KOPT-K1 (cell line): ENCODE data around the gene UNKL.

ENCODE experiments used
- H3K27ac ChIP-seq: fragments of 200-600 bp; sonication (generic); 2 replicates; pipeline ENCODE4 v1.5.1; 2016; ENCODE audit warnings: antibody characterized with exemption, mild to moderate bottlenecking, low read depth, low read length; ENCODE audit not compliant: poor library complexity, severe bottlenecking
- H3K36me3 ChIP-seq: fragments of 200-600 bp; sonication (generic); 2 replicates; pipeline ENCODE4 v1.5.1; 2017; ENCODE audit warnings: antibody characterized with exemption, mild to moderate bottlenecking, low read length, moderate library complexity; ENCODE audit not compliant: insufficient read depth
- H3K9me3 ChIP-seq: fragments of 200-600 bp; sonication (generic); 2 replicates; pipeline ENCODE4 v1.5.1; 2017; ENCODE audit warnings: antibody characterized with exemption, low read length, mild to moderate bottlenecking; ENCODE audit not compliant: insufficient read depth, poor library complexity, severe bottlenecking

UNKL gene

DNA sequence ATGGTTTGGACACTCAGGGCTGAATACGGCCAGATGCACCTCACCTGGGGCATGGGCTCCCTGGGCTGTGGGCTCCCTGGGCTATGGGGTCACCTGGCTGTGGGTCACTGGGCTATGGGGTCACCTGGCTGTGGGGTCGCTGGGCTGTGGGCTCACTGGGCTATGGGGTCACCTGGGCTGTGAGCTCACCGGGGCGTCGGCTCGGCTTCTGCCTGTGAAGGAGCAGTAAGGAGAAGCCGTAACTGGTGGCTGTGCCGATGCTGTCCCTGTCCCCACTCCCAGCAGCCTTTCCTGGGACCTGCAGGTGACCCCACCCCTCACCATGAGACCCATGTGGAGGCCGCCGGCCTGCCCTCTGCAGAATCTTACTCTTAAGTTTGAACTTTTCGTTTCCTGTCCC, 14.5 kb upstream of the UNKL start:
- Histone ChIP-seq H3K36me3 (no peaks in the 10 kb centered on the region), H3K9me3 (no peaks in the 10 kb centered on the region), H3K27ac (no peak overlapping the region)

DNA sequence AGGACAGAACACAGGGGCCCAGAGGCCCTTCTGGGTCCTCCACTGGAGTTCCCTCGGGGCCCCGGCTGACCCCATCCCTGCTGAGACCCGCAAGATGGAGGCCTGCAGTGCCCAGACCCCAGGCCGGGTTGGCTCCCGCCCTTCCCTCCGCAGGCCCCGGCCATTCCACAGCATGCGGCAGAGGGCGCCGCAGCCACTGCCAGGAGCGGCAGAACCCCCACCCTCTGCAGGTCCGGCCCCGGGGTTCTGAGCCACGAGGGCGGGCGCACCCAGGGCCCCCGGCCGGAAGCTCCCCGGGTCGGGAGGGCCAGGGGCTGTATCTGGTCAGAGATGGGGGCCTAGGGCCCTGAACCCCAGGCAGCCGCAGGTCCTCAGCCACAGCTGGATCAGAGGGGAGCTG, 14.0 kb upstream of the UNKL start:
- no peak overlapping the region for H3K27ac ChIP-seq
- no peaks in the 10 kb centered on the region for H3K36me3 ChIP-seq
- H3K9me3 ChIP-seq: no peaks in the 10 kb centered on the region

DNA sequence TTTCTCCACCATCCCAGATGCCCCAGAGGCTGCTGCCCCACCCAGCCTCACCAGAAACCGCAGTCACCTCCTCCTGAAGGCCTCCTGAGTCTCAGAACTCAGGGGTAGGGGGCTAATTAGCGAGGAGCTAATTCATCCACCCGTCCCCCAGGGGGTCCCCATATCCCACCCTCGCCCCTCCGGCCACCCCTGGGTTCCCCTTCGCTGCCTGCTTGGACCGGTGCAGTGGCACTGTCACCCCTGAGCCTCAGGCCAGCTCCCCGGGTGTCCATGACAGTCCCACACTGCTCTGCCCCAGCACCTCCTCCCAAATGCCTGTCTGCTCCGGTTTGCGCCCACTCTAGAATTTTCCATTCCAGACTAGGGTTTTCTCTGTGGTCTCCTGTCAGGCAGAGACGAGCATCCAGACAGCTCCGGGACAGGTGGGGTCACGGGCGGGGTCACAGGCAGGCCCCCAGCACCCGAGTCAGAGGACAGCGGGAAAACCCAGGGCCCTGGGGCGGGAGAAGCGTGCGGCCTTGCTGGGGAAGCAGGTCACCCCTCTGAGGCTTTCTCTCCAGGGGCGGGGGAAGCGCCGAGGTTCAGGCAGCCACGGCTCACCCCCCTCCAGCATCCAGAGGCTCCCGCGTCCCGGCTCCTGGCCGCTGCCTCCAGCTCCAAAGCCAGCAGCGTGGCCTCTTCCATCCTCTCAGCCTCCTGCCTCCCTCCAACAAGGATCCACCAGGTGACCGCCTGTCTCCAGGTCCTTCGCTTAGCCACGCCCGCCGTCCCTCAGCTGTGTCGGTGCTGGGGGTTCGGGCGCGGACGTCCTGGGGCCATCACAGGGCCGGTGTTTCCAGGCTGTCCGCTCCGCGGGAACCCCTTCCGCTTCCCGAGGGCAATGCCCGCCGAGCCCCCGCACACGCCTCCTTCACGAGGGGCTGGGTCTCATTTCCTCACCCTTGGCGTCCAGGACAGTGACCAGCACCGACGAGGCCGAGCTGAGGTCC, 13.3 kb upstream of the UNKL start:
- Histone ChIP-seq H3K27ac (no peak overlapping the region), H3K36me3 (no peaks in the 10 kb centered on the region), H3K9me3 (no peaks in the 10 kb centered on the region)

DNA sequence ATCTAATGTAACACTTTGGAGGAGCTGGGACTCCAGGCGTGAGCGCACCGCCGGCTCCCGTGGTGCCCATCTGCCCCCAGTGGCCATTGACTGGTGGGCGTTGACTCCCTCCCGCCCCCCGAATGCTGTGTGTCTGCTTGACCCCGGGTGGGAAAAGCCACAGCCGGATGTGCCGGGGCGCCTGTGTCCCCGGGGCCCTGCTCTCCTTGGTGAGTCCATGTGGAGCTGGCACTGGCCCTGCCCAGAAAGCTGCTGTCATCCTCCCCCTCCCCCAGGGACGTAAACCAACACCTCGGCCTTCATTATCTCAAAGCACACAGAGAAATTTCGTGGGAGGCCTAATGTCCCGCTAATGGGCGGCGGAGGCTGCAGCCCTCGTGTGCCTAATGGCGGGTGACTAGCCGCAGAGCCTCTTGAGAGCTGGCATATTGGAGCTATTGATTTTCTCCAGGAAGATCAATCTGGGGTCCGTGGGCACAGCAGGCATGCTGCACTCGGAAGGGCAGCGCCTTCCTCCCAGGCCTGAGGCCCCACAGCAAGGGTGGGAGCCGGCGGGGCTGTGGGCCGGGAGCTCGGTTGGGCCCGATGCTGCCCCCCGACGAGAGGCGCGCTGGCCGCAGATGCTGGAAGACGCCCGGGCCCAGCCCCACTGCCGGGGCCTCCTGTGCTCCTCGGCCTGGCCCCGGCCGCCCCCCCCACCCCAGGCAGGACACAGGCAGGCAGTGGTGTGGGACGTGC, 12.4 kb upstream of the UNKL start:
- Histone ChIP-seq H3K27ac (no peak overlapping the region), H3K9me3 (peaks cover 5% of the 10 kb centered on the region), H3K36me3 (no peaks in the 10 kb centered on the region)

DNA sequence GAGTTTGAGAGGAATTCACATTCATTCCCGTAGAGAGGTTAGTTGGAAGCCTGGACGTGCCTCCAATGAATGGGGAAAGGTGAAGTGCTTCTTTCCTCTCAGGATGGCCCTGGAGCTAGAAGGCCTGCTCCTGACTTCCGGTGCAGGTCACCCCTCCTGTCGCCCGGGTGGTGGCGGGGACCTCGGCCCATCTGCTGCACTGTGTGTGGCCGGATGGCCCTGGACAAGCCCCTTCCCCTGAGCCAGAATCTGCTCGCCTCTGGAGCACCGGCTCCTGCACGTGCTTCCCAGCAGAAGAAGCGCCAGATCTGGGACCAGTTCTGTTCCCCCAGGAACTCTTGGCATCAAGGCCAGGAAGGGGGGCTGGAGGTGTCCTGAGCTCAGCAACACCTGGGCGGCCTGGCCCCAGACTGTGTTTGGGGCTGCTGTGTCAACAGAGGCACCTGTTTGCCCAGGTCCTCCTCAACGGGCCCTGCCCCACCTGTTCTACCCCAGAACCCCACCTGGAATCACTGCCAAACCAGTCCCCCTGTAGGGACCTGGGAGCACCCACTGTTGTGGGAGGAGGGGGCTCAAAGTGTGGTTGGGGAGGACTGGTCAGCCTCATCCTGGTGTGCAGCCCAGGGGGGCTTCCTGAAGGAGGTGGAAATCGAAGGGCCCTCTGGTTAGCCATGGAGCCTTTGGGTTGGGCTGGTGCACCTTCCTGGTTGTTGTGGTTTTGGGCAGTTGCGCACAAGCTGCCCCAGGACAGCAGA, 11.3 kb upstream of the UNKL start:
- H3K27ac ChIP-seq: no peak overlapping the region
- H3K36me3 ChIP-seq: no peaks in the 10 kb centered on the region
- peaks cover 5% of the 10 kb centered on the region for H3K9me3 ChIP-seq

DNA sequence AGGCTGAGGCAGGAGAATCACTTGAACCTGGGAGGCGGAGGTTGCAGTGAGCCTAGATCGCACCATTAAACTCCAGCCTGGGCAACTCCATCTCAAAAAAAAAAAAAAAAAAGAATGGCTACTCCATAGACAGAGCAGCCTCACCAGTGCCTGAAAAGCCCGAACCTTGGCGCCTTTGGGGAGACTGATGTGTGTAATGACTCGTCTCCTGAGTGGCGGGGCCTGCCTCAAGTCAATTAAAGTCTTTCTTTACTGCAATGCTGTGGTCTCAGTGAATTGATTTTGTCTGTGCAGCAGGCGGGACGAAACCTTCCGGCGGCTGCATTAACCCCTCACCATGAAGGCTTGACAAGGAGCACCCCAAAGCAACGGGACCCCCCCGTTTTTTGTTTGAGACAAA, 9.5 kb upstream of the UNKL start:
- H3K9me3 ChIP-seq: peaks cover 5% of the 10 kb centered on the region
- H3K36me3 ChIP-seq: no peaks in the 10 kb centered on the region
- H3K27ac ChIP-seq: no peak overlapping the region

DNA sequence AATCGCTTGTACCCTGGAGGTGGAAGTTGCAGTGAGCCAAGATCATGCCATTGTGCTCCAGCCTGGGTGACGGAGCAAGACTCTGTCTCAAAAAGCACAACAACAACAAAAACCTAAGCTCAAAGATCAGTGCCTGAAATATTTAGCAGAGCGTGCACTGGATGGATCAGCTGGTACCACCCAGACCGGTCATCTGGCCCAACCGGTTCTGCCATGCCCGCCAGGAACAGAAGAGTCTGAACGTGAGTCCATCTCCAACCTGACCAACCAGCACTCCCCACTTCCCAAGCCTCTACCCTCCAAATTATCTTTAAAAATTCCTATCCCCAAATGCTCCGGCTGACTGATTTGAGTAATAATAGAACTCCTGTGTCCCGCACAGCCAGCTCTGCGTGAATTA, 7.6 kb upstream of the UNKL start:
- H3K27ac ChIP-seq: peak overlapping the region; percentile 75
- peaks cover 5% of the 10 kb centered on the region for H3K9me3 ChIP-seq
- H3K36me3 ChIP-seq: peaks cover 14% of the 10 kb centered on the region; the same call in 1 of the 2 replicates

DNA sequence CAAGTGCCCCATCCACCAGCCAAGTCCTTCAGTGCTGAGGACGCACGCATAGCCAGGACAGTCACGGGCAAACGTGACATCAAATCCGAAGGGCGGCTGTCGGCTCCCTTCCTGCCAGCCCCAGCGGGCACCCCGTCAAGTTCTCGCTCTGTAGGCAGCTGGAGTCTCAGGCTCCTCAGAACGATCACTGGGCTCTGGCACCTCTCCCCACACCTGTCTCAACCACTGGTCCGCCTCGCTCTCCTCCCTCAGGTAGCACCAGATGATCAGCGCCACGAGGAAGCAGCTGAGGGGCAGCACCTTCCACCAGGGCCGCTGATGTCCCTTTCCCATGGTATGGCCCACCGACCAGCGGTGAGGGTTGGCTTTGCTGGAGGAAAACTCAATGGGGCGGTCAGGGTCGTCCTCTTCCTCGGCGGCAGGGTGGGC, 5.6 kb upstream of the UNKL start:
- peaks cover 5% of the 10 kb centered on the region for H3K9me3 ChIP-seq
- H3K36me3 ChIP-seq: peaks cover 19% of the 10 kb centered on the region; the same call in 1 of the 2 replicates
- peak overlapping the region; percentile 75 for H3K27ac ChIP-seq

DNA sequence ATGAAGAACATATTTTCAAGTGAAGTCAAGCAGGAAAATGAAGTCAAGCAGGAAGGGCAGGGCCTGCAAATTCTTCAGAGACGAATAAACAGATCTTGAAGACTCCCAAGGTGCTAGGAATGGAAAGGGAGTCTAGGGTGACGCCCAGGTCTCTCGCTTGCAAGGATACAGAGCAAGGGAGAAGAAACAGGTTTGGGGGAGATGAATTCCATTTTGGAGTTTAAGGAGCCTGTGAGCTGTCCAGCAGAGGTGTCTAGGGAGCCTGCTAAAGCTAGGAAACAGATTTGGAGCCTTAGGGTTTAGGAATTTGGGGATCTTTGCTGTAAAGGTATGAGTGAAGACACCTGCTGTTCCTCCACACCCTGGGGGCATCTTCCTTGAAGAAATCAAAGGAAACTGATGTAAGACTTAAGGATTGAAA, 2.0 kb upstream of the UNKL start:
- no peak overlapping the region for H3K27ac ChIP-seq
- no peaks in the 10 kb centered on the region for H3K9me3 ChIP-seq
- peaks cover 19% of the 10 kb centered on the region; the same call in 1 of the 2 replicates for H3K36me3 ChIP-seq

DNA sequence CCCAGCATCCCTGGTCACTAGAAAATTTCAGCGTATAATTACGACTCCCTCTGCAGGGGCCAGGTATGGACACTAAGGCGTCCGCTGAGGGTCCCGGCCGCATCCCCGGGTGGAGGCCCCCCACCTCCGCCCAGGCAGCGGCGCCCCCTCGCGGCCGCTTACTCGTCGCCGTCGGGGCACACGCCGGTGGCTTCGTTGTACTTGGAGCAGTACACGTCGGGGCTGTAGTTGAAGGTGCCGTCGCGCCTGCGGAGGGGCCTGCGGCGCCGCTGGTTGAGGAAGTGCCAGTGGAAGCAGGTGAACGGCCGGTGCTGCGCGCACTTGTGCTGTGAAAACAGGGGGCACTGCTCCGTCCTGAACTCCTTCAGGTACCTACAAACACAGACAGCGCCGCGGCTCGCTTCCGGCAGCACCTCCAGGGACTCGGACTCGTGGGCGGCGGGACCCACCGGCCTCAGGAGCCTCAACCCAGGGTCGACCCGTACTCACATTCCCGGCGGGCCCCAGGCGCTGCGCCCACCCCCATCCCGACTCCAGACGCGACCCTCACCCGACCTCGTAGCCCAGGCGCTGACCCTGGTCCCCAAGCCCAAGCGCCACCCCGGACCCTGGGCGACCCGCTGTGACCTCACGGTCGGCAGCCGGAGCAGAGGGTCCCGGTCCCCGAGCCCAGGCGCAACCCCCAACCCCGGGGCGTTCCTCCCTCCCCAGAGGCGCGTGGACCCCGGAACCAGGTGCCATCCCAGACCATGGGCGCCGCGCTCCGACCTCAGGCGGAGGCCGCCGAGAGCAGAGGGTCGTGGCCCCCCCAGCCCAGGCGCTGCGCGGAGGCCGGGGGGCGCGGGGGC, 596 bp downstream of the UNKL start:
- peak overlapping the region; percentile 78 for H3K27ac ChIP-seq
- H3K36me3 ChIP-seq: peaks cover 18% of the 10 kb centered on the region; the same call in 1 of the 2 replicates
- no peaks in the 10 kb centered on the region for H3K9me3 ChIP-seq

DNA sequence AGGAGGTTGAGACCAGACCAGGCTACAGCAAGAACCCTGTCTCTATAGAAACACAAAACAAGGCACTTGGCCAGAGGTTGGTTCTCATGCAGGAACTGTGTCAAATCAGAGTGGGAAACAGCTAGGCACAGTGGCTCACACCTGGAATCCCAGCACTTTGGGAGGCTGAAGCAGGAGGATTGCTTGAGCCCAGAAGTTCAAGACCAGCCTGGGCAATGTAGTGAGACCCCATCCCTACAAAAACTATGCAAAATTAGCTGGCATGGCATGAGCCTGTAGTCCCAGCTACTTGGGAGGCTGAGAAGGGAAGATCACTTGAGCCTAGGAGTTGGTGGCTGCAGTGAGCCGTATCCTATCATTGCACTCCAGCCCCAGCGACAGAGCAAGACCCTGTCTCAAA, 1.7 kb downstream of the UNKL start:
- Histone ChIP-seq H3K27ac (no peak overlapping the region), H3K36me3 (peaks cover 8% of the 10 kb centered on the region; the same call in 1 of the 2 replicates), H3K9me3 (no peaks in the 10 kb centered on the region)

DNA sequence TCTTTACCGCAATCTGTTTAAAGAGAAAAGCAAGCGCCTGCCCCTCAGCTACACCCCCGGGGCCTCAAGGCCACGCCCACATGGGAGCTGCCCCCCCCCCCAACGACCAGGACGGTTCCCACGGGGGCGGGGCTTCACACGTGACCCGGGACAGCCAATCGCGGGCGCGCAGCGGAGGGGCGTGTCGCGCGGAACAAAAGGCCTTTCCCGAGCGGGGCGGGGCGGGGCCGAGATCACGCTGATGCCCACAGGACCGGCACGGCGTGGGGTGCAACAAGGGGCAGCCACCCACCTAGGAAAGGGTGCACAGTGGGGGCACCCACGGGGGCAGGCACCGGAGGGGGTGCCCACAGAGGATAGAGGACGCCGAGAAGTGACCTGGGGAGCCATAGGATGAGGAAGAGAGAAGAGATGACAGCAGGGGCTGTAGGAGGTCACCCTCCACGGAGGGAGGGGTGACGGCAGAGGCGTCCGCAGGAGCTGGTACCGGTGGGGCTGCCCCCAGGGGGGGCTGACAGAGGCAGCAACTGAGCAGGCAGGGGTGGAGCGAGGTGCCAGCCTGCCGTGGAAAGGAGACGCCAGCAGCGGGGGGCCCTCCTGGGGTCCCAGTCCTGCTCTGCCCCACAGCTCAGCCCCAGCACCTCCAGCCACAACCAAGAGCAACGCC, 6.2 kb downstream of the UNKL start:
- Histone ChIP-seq H3K36me3 (peaks cover 13% of the 10 kb centered on the region; the same call in 1 of the 2 replicates), H3K27ac (peak overlapping the region; percentile 66), H3K9me3 (no peaks in the 10 kb centered on the region)

DNA sequence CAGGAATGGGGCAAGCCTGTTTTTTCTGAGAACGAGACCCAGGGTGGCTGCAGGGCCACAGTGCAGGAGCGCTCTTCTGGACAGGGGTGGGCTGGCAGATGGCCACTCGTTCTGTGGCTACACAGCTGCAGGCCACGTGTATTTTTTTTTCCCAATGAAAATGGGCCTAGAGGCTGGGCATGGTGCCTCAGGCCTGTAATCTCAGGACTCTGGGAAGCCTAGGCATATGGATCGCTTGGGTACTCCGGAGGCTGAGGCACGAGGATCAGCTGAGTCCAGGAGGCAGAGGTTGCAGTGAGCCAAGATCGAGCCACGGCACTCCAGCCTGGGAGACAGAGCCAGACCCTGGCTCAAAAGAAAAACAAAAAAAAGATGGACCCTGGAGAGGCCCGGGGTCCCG, 6.8 kb downstream of the UNKL start:
- peak overlapping the region; percentile 66 for H3K27ac ChIP-seq
- no peaks in the 10 kb centered on the region for H3K9me3 ChIP-seq
- H3K36me3 ChIP-seq: peaks cover 13% of the 10 kb centered on the region; the same call in 1 of the 2 replicates
